Activated CD4-positive, alpha-beta T cell treated with anti-CD3 and anti-CD28 coated beads for 24 hours (primary cell): ENCODE data around the gene NCF2.
"Not testable (repeated sequence)": the region's sequence is repeated elsewhere in the genome, so short reads cannot be mapped to it uniquely, and the experiment has no call there.

Experiments used
- DNase-seq, 2 donors: peaks; one replicate each; pipeline ENCODE4 v3.0.0-alpha.2; 2020; ENCODE audit warnings: low read depth in 2 of 2

The NCF2 gene, protein sequence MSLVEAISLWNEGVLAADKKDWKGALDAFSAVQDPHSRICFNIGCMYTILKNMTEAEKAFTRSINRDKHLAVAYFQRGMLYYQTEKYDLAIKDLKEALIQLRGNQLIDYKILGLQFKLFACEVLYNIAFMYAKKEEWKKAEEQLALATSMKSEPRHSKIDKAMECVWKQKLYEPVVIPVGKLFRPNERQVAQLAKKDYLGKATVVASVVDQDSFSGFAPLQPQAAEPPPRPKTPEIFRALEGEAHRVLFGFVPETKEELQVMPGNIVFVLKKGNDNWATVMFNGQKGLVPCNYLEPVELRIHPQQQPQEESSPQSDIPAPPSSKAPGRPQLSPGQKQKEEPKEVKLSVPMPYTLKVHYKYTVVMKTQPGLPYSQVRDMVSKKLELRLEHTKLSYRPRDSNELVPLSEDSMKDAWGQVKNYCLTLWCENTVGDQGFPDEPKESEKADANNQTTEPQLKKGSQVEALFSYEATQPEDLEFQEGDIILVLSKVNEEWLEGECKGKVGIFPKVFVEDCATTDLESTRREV

DNA sequence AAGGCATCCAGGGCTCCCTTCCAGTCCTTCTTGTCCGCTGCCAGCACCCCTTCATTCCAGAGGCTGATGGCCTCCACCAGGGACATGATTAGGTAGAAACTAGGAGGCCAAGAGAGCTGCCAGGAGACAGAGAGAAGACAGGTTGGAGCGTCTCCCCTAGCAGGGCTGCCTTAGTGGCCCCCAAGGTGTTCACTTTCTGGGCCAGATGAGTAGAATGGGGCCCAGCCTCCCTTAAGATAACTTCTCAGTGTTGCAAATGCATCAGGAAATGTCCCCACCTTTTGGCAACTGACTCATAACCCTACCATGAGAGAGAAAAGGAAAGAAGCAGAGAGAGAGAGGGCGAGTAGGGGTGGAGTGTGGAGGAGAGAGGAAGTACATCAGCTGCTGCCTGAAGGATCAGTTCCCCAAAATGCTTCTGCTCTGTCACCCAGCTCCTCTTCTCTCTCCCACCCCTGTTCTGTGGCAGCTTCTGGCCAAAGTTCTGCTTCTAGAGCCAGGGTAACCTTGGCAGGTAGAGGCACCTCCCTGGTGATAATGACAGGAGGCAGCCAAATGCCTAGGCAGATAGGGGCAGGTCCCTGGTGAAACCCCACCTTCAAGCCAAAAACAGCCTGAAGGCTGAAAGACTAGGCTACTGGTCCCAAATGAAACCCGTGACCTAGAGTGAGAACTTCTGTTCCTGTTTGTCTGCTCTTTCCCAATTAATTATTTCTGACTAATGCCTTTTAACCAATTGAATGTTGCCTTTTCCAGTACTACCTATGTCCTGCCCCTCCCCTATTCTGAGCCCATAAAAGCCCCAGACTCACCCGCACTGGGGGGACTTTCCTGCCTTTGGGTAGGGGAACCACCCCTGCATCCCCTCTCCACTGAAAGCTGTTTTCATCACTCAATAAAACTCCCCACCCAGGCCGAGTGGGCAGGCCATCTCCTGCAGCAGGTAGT lies at the start of gene NCF2:
TSS of gene NCF2 (minus strand) at position 216 of the 948 bp plus-strand sequence. CDS start at position 86, 130 bp downstream.
- no peak for DNase-seq

DNA sequence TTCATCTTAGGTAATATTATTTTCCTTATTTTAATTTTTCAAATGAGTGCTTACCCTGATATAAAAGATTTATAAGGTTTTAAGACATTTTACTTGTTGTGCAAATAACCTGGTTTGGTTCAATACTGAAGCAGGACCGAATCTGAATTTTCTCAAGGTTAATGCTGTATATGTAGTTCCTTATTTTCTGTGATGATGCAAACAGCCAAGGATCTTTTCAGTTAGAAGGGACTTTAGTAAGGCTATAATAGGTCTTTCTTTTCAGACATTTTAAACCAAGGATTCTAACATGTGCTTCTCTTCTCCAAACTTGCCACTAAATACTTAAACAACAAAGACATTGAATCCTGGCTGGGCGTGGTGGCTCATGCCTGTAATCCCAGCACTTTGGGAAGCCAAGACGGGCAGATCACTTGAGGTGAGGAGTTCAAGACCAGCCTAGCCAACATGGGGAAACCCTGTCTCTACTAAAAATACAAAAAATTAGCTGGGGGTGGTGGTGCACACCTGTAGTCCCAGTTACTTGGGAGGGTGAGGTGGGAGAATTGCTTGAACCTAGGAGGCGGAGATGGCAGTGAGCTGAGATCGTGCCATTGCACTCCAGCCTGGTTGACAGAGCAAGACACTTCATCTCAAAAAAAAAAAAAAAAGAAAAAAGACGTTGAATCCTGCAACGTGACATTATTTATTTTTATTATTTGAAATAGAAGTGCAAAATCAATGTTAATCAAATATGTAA lies 48.6 kb upstream of the NCF2 start:
- no peak for DNase-seq

DNA sequence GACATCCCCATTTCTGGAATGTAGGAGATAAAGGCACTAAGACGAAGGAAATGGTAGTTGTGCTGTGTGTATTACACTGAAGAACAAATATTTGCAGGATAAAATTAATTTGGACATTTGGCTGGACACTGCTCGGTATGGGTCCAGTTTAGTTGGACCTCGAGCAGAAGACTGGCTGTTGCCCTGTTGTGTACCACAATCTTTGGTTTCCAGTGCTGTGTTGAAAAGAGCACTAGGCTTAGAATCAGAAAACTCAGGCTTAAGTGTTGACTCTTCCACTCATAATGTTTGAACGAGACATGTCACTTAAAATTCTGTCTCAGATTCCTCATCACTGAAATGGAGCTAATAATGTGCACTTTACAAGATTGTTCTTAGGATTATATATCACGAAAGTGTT lies 46.5 kb upstream of the NCF2 start:
- DNase-seq, result no peak

DNA sequence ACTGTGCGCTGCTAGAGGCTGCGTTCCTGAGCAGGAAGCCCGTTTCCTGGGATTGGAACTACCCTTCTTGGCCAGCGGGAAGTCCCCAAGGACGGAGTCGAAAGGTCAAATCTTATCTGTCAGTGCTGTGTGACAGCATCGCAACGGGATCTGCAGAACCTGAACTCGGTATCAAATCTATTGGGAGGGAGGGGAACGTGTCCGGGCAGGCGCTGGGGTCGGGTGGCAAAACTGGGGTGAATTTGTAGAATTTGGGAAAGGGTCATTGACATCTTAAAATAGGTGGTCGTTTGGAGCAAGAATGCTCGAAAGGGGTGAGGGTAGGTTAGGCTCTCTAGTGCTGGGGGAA lies 46.0 kb upstream of the NCF2 start:
- no peak for DNase-seq

DNA sequence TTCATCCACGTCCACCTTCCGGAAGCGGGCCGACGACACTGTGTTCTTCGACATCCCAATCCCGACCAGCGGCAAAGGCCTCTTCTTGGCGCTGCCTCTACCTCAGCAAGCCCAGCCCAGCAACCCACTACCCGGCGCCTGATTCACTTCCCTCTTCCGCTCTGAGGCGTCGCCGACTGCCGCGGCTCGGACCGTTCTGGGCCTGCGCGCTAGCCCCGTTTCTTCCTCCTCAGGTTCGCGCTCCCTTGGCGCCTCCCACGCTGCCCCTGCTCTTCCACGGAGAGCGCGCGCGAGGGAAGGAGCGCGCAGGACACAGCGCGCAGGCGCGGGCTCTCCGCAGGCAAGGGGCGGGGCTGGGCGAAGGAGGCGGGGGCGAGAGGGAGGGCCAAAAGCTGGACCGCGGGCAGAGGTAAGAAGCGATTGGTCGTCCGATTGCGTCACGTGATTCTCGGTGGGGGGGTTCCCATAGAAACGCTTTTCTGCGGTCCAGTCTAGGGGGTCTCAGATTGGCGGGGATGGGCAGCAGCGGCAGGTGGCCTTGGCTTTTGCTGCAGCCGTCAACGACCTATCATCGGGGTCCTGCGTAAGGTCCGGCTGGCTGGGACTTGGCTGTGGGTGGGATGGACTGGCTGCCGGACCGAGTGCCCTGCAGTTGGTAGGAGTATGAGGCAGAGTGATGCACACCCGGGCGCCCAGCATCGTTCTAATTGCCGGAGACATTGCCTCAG lies 45.5 kb upstream of the NCF2 start, which contains the start of gene ARPC5:
TSS of gene ARPC5 (minus strand) at position 178 of the 728 bp plus-strand sequence. CDS start at position 54, 124 bp downstream.
- peak; percentile 95 to 97 for DNase-seq

DNA sequence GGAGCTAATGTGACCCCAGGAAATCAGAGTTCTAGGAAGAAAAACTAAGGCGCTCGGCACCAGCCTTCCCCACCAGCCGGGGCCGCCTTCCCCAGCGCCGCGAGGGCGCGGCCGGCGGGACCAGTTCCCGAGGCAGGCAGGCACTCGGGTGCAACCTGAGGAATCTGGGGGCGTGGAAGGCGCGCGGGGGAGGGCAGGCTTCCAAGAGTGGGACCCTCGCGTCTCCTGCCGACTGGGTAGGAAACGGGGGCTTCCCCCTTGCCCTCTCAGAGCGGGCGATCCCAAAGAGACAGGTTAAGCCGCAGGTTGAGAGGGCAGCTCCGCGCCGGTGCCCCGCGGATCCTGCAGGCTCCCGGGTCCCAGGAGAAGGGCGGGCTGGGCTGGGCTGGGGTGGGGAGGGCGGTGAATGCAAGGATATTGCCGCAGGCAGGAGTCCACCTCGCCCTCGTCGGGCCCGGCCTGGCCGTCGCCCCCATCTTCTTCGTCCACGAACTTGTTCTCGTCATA lies 44.9 kb upstream of the NCF2 start:
- DNase-seq, result peak in 1 of 2 donors; percentile 15

DNA sequence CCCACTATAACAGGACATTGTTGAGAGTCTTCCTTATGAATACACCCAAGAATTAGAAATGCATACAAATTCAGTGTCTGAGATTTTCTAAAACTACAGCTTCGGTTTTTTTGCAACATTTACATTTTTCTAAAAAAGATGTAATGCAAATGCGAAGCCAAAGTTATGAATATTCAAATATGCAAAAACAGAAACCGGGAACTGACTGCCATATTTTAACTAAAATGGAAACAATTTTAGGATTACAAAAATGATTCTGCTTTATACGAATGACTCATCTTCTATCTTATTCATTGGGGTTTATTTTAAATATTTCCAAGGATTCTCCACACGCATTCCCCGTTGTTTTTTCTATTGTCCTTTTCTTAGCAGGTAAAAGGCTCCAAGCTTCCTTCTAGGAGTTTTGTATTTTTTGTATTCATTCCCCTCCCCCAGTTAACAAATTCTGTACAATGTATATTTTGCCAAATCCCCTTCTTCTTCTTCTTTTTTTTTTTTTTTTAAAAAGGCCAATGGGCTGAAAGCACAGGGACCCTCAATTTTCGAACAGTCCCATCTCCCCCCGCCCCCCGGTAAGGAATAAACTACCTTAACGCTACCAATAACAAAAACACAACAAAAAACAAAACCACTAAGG lies 44.3 kb upstream of the NCF2 start:
- DNase-seq, result no peak

DNA sequence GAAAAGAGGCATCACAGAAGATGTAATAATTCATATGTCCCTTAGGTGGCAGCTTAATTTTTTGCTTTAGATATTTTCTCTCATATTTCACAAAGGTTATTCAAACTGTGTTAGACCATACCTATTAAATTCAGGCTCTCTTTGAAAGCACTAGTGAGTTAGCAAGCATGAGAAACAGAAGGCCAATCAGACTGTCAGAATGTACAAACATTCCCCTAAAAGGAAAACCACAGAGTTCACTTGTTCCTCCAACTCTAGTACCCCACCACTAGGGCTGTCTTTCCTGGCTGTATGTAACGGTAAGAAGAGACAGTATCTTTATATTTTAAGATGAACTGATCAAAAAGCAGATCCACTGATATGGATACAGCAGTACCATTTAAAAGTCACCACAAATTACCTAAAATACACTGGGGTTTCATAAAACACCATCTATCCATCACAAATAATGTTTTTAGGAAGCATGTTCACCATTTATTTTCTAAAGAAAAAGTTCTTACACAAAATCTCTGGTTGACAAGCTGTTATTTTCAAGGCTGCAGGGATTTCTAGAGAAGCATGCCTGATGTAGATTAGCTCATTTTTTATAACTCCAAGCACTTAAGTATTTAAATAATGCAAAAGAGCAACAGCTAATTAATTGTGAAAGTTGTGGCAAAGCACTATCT lies 43.6 kb upstream of the NCF2 start:
- DNase-seq, result no peak

DNA sequence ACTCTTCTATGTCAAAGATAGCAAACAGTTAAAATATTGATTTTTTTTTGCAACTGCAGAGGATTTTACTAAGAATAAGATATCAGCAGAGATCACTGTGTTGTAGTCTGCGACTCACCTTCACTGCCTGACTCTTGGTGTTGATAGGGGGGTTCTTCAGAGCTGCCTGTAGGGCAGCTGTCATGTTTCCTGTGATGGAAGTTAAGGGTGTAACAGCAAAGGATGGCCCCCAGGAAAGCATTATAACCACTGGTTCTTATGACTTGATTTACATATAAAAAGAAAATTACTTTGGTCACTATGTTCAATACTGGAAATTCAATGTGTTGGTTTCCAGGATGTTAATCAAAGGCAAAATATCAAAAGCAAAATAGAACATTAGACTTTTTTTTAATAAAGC lies 42.7 kb upstream of the NCF2 start:
- no peak for DNase-seq

DNA sequence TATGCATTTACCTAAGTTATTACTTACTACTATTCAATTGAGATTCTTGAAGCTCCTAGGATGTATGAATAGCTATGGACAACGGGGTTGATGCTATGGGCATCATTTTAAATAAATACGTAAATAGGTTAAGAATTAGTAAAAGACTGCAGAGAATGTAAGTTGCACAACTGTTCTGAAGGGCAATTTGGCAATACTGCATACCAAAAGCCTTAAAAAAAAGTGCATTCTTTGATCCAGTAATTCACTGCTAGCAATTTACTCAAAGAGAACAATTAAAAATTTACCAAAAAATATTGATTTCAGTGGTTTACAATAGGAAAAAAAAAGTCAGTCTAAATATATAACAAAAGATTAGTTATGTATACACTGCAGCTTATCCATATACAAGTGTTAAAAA lies 41.9 kb upstream of the NCF2 start:
- no peak for DNase-seq

DNA sequence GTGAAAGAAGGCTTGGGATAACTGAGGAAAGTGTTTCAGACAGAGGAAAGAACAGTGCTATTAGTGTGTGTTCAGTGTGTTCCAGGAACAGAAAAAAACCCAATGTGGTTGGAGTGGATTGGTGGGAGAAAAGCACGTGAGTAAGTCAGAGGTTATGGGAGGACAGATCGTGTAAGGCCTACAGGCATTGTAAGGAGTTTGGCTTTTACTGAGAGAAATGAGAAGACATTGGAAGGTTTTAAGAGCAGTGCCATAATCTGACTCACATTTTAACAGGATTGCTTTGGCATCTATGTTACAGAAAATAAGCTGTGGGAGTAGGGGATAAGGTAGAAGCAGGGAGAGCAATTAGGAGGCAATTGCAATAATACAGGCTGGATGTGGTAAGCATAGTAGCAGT lies 40.5 kb upstream of the NCF2 start:
- no peak for DNase-seq

DNA sequence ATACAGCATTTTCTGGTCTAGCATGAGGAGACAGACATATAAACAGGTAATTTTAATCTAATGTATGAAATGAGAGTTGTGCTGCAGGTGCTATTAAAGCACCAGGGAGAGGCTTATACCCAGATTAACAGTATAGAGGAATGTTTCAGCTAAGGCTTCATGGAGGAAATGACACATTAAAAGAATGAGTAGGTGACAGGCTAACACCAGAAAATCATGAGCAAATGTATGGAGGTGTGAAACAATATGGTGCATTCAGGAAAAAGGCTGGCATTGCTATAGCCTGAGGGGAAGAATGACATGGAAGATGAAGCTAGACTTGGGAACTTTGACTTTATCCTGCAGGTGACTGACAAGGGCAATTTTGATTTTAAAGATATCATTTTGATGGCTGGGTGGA lies 38.3 kb upstream of the NCF2 start:
- DNase-seq, result no peak

DNA sequence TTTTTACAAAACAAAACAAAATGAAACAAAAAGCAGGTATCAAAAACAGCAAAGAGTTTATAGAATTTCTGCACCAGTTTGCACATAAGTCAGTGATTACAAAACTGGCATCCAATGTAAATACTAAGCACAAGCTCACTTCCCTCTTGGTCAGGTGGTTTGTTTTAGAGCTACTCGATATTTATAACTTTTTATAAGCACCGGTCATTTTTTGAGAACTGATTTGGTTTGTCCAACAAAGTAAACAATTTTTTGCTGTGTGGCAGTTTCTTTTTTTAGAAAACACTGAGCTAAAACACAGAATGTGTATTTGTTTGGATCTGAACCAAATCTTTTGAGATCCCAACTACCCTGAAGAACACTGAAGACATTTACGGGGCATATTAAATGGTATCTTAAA lies 36.0 kb upstream of the NCF2 start:
- not testable (repeated sequence) for DNase-seq

DNA sequence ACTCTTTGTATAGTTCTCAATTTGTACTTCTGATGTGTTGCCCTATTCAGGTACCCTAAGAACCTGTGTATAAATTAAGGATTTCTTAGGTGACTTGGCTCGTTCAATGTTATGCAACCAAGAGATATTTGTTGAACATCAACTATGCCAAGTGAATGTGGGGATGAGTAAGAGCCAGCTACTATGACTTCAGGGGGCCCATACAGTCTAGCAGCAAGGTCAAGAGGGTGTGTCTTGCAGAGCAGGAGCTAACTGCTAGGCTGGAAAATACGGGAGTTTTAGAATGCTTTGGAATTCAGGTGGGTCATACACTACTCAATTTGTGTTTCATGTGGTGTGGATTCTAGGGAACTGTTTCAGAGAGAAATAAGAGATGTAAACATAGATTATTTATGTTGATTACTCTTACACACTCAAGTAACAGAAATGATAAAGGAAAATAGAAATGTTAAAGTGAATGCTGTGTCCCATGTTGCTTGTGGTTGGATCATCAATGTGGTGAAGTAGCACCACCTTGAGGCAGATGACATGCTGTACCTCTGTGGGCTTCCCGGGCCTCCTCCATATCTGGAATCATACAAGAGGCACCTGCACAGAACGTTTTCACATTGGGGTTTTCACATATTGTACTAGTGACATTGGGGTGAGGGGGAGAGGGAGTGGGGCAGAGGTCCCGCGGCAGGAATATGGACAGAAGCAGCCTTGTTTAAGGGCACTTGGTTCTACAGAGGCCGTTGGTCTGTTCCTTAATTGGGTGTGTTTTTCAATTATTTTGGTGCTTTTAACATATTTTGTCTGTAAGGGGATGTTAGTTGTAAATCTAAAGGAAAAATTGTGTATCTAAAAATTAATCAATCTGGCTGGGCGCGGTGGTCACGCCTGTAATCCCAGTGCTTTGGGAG lies 32.9 kb upstream of the NCF2 start:
- DNase-seq, result no peak

DNA sequence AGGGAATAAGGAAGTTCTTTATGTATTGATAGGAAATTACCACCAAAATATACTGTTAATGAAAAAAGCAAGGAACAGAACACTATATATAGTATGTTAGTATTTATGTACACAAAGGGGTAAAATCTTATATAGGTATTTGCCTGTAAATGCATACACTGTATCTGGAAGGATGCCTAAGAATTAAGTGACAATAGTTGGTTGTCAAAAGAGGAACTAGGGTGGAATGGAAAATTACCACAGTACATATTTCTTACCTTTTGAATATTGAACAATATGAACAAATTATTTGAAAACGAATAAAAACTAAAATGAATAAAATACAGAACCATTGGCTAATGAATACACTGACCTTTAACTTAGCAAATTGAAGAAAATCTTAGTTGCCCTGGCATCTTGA lies 31.8 kb upstream of the NCF2 start:
- no peak for DNase-seq

DNA sequence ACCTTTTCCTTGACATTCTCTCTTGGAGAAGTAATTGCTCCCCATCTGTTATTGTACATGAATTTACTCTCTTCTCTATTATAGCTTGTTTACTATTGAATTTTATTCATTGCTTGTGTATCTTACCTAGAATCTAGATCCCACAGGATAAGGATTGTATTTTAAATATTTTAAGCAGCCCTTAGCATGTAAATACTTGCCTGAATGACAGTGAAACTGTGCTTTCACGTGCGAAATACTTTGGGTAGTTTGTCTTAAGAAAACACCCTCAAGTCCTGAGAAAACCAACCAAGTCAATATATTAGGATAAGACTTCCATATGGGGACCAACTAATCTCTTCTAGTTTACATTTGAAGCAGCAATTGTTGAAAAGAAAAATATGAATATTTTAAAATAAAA lies 30.1 kb upstream of the NCF2 start:
- DNase-seq, result no peak

DNA sequence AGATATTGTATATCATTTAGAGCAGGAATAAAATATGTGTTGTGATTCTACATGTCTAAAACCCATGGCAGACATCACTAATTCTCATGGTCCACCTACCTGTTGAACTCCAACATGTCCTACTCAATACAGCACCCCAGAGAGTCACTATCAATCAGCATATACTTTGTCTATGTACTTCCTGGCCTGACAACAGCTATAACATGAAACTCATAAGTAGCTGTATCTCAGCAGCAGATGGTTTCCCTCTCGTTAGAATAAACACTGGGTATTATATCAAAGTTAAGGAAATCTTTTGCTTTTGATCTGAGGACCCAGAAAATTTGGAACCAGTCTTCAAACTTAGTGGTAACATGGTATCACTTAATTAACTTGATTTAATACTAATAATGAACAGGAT lies 29.5 kb upstream of the NCF2 start:
- no peak for DNase-seq

DNA sequence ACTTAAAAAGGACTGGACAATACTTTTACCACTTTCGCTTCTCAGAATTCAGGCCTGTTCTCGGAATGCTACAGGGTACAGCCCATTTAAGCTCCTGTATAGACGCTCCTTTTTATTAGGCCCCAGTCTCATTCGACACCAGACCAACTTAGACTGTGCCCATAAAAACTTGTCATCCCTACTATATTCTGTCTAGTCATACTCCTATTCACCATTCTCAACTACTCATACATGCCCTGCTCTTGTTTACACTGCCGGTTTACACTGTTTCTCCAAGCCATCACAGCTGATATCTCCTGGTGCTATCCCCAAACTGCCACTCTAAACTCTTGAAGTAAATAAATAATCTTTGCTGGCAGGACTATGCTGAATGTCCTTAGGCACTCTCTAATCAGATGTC lies 27.9 kb upstream of the NCF2 start:
- DNase-seq, result not testable (repeated sequence)

DNA sequence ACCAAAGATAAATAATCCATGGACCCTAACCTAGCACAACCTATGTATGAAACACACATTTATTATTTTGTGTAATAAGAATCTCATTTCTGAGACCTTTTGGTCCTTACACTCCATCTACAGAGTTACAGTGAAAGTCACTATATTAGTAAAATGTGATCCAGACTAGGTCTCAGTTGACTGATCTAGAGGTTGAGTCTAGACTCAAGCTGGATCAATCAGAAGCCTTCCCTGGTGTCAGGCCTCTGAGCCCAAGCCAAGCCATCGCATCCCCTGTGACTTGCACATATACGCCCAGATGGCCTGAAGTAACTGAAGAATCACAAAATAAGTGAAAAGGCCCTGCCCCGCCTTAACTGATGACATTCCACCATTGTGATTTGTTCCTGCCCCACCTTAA lies 22.7 kb upstream of the NCF2 start:
- DNase-seq, result not testable (repeated sequence)
